NCI-H2107 treated with DMSO at 0.1 percent for 48 hours (cell line): ENCODE data around the gene RPS6KA1.
"Not testable (repeated sequence)": the region's sequence is repeated elsewhere in the genome, so short reads cannot be mapped to it uniquely, and the experiment has no call there.

Experiments used
- DNase-seq: peaks from one replicate; lab custom pipeline; 2025; ENCODE audit not compliant: unreplicated experiment; lab: John Stamatoyannopoulos, UW

RPS6KA1 gene

DNA sequence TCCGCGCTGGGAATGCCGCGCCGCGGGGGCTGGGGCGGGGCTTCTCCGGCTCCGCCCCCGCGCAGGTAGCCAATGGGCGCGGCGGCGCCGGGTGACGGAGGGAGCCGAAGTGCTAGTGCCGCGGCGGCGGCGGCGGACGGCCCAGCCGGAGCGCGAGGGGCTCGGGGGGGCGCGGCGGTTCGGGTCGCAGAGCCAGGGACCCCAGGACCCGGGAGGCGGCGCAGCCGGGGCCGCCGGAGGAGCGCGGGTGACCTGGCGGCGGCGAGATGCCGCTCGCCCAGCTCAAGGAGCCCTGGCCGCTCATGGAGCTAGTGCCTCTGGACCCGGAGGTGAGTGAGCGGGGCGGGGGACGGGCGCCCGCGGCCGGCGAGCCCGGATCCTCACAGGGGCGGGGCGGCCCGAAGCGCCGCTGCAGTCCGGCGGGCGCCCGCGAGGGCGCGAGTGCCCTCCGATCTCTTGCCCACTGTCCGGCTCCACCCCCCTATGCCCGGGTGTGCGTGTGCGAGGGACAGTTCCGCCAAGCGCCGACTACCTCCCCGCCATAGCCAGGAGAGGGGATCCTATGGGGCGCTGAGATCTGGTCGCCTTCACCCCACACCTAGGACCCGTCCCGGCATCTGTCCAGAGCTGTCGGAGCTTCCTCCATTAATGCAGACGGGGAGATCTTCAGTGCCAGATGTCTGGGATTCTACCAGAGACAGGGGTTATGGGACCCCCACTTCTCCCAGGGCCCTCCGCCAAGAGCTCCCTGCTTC lies at the start of gene RPS6KA1:
TSS of gene RPS6KA1 (plus strand) at position 107 of the 755 bp plus-strand sequence. CDS start at position 267, 160 bp downstream.
- peak; percentile 37 for DNase-seq

DNA sequence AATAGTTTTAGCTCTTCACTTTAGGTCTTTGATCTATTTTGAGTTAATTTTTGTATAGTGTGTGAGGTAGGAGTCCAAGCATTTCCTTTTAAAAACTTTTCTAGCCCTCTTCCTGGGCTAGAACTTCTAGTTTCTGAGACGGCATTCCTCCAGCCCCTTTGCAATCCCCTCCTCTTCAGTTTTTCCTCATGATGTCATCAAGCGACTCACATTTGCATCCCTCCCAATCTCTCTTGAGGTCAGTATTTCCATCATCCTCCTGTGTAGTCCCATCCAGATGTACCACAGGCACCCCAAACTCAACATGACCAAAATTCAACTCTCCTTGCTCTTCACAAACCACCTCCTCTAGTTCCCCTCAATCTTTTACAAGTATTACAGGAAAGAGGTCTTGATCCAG lies 46.6 kb upstream of the RPS6KA1 start:
- DNase-seq, result no peak

DNA sequence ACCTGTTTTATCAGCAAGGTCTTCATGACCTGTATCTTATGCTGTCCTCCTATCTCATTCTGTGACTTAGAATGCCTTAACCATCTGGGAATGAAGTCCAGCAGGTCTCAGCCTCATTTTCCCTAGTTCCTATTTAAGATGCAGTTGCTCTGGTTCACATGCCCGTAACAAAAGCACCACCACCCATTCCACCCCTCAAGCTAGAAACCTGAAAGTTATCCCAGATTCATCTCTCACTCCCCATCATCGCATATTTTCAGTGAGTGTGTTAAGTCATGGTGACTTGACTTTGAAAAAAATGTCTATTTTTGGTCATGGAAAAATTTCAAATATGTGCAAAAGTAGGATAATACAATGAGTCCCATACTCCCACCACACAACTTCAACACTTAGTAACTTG lies 45.6 kb upstream of the RPS6KA1 start:
- DNase-seq, result no peak

DNA sequence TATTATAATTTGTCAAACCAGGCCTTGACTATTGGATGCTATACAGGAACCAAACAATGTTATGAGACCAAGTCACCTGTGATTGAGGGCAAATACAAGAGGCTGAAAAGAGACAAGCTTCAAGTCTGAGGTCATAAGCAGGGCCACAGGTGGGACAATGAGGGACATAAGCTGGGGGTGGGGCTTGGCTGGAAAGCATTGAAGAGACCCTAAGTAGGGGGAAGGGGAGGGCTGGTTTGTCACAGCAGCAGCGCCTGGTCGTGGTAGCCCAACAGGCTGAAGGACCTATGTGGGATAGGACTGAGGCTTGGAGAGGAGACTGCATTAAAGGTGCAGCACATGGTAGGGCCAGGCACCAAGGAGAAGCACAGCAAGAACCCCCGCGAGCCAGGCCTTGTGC lies 39.4 kb upstream of the RPS6KA1 start:
- DNase-seq, result no peak

DNA sequence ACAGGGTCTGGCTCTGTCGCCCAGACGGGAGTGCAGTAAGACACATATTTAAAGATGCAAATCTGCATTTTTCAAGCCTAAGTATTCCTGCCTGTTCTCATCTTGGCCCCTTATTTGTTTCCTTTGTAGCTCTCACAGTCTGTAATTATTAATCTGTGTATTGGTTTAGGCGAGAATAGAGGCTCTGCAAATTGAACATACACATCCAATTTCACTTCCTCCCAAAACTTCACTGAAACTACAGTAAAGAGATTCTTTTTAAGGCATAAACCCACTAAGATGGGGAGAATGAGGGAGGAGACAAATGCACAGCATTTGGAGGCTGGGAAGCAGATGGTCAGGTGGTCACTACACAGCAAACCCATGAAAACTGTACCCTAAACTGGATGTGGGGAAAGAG lies 36.3 kb upstream of the RPS6KA1 start:
- no peak for DNase-seq

DNA sequence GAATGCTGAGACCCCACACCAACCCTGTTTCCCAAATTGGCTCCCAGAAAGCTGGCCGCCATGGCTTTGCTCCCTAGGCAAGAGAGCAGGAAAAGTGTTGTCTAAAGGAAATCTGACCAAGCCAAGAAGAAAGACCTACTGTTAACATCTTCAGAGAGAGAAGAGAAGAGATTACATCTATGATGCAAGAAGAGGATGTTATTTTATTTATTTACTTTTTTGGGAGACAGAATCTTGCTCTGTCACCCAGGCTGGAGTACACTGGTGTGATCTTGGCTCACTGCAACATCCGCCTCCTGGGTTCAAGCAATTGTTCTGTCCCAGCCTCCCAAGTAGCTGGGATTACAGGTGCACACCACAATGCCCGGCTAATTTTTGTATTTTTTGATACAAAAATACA lies 35.6 kb upstream of the RPS6KA1 start:
- no peak for DNase-seq

DNA sequence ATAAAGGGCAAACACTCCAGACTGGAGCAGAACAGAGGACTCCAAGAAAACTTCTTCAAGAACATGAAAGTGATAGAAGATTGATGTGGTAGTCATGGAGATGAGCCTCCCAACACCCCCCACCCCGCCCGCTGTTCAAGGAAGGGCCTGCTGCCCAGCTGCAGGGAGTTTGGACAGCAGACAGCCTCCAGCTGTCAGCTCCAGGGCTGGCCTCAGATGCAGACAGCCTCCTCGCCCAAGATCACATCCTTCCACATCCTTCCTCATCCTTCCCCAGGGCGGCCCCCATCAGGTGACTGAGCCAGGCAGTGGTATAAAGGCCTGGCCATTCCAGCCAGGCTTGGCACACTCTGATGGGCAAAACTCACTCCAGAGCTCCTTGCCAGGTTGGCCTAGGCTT lies 32.7 kb upstream of the RPS6KA1 start:
- DNase-seq, result no peak

DNA sequence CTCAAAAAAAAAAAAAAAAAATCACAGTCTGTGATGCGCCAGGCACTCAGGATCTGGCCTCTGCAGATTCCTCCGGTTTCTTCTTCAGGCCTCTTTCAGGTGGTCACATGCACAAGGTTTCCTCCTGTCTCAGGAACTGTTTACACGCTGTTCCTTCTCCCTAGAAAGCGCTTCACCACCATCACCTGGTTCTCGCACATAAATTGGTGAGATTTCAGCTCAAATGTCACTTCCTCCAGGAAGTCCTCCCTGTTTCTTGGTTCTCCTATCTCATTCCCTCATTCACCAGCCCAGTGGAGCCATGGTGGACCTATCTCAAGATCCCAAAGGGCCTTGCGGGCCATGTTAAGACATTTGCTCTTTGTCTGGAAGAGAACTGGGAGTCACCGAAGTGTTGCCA lies 30.7 kb upstream of the RPS6KA1 start:
- DNase-seq, result no peak

DNA sequence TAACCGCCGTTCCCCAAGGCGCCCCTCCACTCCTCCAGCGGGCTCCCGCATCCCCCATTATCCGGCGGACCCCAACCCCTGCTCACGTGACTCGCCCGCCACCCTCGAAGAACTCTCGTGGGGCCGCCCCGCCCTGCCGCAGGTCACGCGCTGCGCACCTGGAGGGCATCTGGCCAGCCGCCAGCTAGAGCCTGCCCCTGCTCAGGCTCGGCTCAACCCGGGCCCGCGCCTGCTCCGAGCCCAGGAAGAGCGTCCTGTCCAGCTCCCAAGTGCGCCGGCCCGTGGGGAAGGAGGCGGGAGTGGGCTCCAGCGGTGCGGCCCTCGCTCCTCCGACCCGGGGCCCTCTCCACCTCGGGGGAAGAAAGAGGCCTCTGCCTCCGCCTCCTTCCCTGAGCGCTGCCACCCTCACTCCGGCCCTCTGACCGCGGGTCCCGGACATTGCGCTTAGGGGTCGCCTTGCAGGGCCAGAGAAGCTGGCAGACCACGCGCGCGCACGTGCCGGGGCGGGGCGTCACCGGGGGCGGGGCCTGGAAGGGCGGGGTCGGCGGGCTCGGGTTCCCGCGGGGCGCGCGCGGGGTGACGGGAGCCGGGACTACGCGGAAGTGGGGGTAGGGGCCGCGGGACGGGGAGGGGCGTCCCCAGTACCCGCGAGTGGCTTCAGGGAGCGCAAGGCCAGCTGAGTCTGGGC lies 28.9 kb upstream of the RPS6KA1 start:
- DNase-seq, result peak; percentile 73

DNA sequence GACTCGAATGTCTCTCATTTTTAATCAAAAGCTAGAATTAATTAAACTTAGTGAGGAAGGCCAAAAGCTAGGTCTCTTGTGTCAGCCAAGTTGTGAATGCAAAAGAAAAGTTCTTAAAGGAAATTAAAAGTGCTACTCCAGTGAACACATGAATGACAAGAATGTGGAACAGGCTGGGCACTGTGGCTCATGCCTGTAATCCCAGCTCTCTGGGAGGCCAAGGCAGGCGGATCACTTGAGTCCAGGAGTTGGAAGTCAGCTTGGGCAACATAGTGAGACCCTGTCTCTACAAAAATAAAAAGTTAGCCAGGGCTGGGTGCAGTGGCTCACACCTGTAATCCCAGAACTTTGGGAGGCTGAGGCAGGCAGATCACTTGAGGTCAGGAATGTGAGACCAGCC lies 18.9 kb upstream of the RPS6KA1 start:
- not testable (repeated sequence) for DNase-seq

DNA sequence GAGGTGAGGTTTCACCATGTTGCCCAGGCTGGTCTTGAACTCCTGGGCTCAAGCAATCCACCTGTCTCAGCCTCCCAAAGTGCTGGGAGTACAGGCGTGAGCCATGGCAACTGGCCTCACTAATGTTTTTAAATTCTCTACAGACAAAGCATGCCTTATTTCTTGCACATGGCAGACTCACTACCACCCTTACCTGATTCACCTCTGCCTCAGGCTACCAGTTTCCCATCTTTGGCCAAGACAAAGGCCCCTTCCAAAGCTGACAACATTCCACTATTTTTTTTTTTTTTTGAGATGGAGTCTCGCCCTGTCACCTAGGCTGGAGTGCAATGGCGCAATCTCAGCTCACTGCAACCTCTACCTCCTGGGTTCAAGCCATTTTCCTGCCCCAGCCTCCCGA lies 13.7 kb upstream of the RPS6KA1 start:
- DNase-seq, result not testable (repeated sequence)

DNA sequence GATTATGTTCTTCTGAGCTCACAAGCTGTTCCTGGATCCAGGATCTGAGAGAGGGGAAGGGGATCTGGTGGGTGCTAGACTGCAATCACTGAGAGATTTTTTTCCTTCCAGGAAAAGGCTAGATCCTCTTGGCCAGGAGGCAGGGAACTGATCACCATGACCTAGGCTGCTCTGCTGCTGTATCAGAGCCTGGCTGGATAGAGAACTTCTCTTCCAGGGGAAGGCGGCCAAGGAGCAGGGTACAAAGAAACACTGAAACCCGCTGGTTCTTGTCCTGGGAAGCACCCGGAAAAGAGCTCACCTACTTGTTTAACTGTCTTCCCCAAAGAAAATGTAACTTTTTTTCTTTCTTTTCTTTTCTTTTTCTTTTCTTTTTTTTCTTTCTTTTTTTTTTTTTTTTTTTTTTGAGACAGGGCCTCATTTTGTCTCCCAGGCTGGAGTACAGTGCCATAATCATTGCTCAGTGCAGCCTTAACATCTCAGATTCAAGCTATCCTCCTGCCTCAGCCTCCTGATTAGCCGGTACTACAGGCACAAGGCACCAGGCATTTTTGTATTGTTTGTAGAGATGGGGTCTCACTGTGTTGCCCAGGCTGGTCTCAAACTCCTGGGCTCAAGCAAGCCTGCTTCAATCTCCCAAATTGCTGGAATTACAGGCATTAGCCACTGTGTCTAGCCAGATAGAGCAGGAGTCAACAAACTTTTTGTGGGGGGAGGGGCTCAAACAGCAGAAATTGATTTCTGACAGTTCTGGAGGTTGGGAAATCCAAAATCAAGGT lies 12.4 kb upstream of the RPS6KA1 start:
- no peak for DNase-seq

DNA sequence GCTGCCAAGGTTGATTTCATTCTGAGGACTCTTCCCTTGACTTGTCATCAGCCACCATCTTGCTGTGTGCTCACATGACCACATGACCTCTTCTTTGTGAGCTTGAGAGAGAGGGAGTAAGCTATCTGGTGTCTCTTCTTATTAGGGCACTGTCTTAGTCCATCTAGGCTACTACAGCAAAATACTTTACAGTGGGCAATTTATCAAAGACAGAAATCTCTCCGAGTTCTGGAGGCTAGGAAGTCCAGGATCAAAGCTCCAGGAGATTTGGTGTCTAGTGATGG lies 11.9 kb upstream of the RPS6KA1 start:
- DNase-seq, result no peak

DNA sequence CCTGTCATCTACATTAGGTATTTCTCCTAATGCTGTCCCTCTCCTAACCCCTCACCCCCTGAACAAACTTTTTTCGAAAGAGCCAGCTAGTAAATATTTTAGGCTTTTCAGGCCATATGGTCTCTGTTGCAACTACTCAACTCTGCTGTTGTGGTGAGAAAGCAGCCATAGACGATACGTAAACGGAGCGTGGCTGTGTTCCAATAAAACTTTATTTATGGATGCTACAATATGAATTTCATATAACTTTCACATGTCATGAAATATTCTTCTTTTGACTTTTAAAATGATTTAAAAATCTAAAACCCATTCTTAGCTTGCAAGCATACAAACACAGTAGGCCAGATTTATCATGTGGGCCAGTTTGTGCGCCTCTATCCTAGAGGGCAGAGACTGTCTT lies 11.2 kb upstream of the RPS6KA1 start:
- no peak for DNase-seq

DNA sequence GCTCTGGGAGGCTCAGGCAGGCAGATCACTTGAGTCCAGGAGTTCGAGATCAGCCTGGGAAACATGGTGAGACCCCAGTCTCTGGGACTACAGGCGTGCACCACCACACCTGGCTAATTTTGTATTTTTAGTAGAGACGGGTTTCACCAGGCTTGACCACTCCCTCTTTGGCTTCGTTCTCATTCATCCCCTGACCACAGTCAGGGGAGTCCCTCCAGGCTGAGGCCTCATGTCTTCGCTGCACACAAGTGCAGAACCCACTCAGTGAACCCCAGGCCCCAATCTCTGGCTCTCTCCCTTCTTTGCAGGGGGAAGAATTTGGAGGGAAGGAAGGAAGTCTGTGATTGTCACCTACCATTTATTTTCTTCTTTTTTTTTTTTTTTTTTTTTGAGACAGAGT lies 9.2 kb upstream of the RPS6KA1 start:
- no peak for DNase-seq

DNA sequence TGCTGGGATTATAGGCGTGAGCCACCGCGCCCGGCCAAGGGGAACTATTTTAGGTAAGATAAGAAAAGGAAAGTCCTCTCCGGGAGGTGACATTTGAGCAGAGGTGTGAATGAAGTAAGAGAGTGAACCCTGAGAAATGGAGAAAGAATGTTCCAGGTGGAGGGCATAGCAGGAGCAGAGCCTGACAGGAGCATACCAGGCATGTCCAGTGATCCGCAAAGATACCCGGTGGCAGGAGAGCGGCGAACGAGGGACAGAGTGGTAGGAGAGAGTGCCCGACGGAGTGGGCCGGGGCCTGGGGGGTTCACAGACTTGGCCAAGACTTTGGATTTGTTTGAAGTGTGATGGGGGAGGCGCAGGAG lies 7.9 kb upstream of the RPS6KA1 start:
- DNase-seq, result no peak

DNA sequence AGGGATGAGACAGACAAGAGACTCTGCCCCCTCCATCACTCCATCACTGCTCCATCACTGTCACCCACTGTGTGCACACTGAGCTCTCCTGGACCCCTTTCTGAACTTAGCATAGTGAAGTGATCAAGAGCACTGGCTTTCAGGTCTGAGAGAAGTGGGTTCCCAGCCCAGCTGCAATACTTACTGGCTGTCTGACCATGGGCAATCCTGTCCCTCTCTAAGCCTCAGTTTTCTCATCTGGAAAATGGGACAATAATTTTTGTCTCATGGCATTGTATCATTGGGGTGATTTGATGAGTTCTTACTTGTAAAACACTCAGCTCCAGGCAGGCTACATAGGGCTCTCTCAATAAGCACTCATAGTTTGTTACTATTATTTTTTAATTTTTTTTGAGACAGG lies 7.5 kb upstream of the RPS6KA1 start:
- no peak for DNase-seq

DNA sequence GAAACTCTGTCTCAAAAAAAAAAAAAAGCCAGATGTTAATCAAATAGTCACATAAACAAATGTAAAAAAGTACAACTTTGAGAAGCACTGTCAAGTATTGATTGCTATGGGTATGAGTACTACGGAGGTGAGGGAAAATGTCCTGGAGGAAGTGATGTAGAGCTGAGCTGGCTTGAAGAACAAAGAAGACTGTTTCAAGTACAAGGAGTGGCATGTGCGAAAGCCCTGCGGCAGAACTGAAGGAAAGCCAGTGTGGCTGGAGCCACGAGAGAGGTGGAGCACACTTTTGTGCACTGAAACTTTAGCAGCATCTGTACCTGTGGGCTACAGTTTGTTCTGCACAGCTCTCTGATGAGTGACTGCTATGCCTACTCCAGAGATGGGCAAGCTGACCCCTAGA lies 5.4 kb upstream of the RPS6KA1 start:
- DNase-seq, result no peak

DNA sequence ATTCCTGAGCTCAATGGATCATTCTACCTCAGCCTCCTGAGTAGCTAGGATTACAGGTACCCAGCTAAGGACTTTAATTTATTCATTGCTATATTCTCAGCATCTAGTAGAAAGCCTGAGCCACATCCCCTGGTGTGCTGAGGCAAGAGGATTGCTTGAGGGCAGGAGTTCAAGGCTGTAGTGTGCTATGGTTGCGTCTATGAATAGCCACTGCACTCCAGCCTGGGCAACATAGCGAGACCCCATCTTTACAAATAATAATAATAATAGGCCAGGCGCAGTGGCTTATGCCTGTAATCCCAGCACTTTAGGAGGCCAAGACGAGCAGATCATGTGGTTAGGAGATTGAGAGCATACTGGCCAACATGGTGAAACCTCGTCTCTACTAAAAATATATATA lies 3.3 kb upstream of the RPS6KA1 start:
- no peak for DNase-seq

DNA sequence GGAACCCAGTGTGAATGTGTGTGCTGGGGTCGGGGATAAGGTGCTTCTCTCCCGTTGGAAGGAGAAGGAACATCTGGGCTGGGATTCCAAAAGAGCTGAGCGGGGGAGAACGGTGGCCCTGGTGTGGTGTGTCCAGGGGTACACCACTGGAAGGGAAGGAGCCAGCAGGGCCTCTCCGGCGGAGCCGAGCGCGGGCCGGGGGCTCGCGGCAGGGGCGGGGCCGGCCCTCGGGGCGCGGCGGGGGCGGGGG lies 231 bp upstream of the RPS6KA1 start:
- no peak for DNase-seq

DNA sequence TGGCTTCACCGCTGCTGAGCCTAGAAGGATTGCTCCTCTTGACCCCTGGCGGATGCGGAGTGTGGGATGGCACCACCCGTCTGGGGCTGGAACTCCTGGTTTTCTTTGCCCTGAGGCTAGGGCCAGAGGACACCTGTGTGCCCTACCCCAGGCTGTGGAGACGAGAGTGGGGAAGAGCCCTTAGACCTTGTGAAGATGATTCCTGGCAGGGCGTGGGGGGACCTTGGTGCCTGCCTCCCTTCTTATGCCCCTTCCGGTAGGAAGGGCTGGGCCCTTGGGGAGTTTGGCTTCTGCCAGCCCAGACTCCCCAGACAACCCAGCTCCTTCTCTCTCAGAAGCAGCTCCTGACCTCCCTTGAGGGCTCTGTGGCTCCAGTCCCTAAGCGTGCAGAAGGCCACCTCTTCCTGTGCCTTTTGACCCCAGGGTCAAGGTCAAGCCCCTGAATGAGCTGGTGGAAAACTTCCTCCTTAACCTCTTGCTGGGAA lies 891 bp downstream of the RPS6KA1 start:
- DNase-seq, result no peak

DNA sequence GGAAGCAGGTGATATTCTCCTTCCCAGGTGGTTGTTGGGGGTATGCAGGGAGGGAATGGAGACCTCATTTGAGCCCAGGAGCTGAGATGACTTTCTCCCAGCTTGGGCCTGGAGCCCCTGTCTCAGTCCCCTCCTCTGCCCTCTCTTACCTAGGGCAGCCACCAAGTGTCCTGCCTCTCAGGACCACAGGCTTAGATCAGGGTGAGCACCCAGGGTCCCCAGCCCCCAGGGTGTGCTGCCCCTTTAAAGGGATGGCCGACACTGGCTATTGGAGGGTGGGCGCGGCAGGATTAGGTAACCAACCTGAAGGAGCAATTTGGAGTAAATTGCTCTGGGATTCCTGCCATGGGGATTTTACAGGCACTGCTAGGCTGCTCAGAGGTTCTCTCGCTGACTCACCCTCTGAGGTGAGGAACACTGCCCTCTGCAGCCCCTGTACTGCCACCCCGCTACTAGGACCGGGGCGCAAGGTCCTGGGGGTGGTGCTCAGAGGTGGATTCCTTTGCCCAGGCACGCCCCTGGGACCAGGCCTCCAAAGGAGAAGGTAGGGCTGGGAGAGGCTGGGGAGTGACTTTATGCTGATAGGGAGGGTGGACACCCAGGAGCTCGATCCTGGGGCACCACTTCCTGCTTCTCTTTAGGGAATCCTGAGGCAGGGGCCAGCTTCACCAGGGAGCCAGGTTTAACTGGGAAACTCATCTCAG lies 1.5 kb downstream of the RPS6KA1 start:
- DNase-seq, result peak; percentile 74
